SK-N-SH treated with all-trans-retinoic acid at 6 μM for 48 hours (cell line): Measurements from ENCODE around the gene AIRE.

Experiments
- ATAC-seq: fragments of 200-7000 bp; cut with Tn5 transposase; 3 replicates; pipeline ENCODE4 v1.9.1; 2020; ENCODE audit warnings: mild to moderate bottlenecking, moderate library complexity
- ARNTL ChIP-seq: fragments of 450-650 bp; formaldehyde crosslinking; IDR thresholded peaks from 2 replicates; pipeline ENCODE4 v1.5.0; 2020; ENCODE audit warnings: low read depth, mild to moderate bottlenecking, moderate library complexity, borderline replicate concordance
- BACH2 ChIP-seq: fragments of 250-450 bp; sonication (Bioruptor Pico); IDR thresholded peaks from 2 replicates; pipeline ENCODE4 v1.9.0; 2021; ENCODE audit warnings: mild to moderate bottlenecking, borderline replicate concordance
- CSDC2 ChIP-seq: fragments of 250-450 bp; sonication (Bioruptor Pico); IDR thresholded peaks from 2 replicates; pipeline ENCODE4 v1.5.0; 2020; ENCODE audit warnings: mild to moderate bottlenecking, moderate library complexity
- ESRRG ChIP-seq: fragments of 250-450 bp; sonication (Bioruptor Pico); IDR thresholded peaks from 2 replicates; pipeline ENCODE4 v1.6.1; 2021; ENCODE audit warnings: mild to moderate bottlenecking
- GLIS3 ChIP-seq: fragments of 250-450 bp; sonication (Bioruptor Pico); IDR thresholded peaks from 2 replicates; pipeline ENCODE4 v1.5.0; 2020; ENCODE audit warnings: mild to moderate bottlenecking, moderate library complexity
- ISL1 ChIP-seq: fragments of 250-450 bp; sonication (Bioruptor Pico); IDR thresholded peaks from 2 replicates; pipeline ENCODE4 v2.1.2; 2022; ENCODE audit warnings: mild to moderate bottlenecking, moderate library complexity
- OSR1 ChIP-seq: fragments of 250-450 bp; sonication (Bioruptor Pico); IDR thresholded peaks from 2 replicates; pipeline ENCODE4 v1.8.0; 2022; ENCODE audit warnings: moderate library complexity, mild to moderate bottlenecking, inconsistent platforms
- PPARA ChIP-seq: fragments of 250-450 bp; sonication (Bioruptor Pico); IDR thresholded peaks from 2 replicates; pipeline ENCODE4 v1.5.0; 2020; ENCODE audit warnings: mild to moderate bottlenecking, borderline replicate concordance
- SNAI2 ChIP-seq: fragments of 250-450 bp; sonication (Bioruptor Pico); IDR thresholded peaks from 2 replicates; pipeline ENCODE4 v1.5.0; 2020; ENCODE audit warnings: mild to moderate bottlenecking, moderate library complexity
- TCF4 ChIP-seq: fragments of 250-450 bp; sonication (Bioruptor Pico); IDR thresholded peaks from 2 replicates; pipeline ENCODE4 v1.8.0; 2021; ENCODE audit warnings: mild to moderate bottlenecking, moderate library complexity, borderline replicate concordance
- TOX ChIP-seq: fragments of 250-450 bp; sonication (Bioruptor Pico); IDR thresholded peaks from 2 replicates; pipeline ENCODE4 v1.8.0; 2021; ENCODE audit warnings: mild to moderate bottlenecking, moderate library complexity, borderline replicate concordance
- ZC3H10 ChIP-seq: fragments of 250-450 bp; sonication (Bioruptor Pico); IDR thresholded peaks from 2 replicates; pipeline ENCODE4 v1.5.1; 2021; ENCODE audit warnings: mild to moderate bottlenecking, moderate library complexity
- ZFP3 ChIP-seq: fragments of 250-450 bp; sonication (Bioruptor Pico); IDR thresholded peaks from 2 replicates; pipeline ENCODE4 v1.5.0; 2020; ENCODE audit warnings: mild to moderate bottlenecking, moderate library complexity
- ZFP30 ChIP-seq: fragments of 450-650 bp; formaldehyde crosslinking; IDR thresholded peaks from 2 replicates; pipeline ENCODE4 v1.5.0; 2022; ENCODE audit warnings: mild to moderate bottlenecking, moderate library complexity
- ZNF70 ChIP-seq: fragments of 450-650 bp; formaldehyde crosslinking; IDR thresholded peaks from 2 replicates; pipeline ENCODE4 v1.5.0; 2020; ENCODE audit warnings: mild to moderate bottlenecking, moderate library complexity
- ZNF8 ChIP-seq: fragments of 450-650 bp; formaldehyde crosslinking; IDR thresholded peaks from 2 replicates; pipeline ENCODE4 v1.5.0; 2020; ENCODE audit warnings: mild to moderate bottlenecking, moderate library complexity
- TF ChIP-seq, protein P1 (sequence below): fragments of 250-450 bp; sonication (Bioruptor Pico); IDR thresholded peaks from 2 replicates; pipeline ENCODE4 v1.5.1; 2021; ENCODE audit warnings: mild to moderate bottlenecking, moderate library complexity
- TF ChIP-seq, protein P2 (sequence below): fragments of 250-450 bp; sonication (Bioruptor Pico); IDR thresholded peaks from 2 replicates; pipeline ENCODE4 v1.8.0; 2020; ENCODE audit warnings: mild to moderate bottlenecking, moderate library complexity, borderline replicate concordance

Gene AIRE

DNA sequence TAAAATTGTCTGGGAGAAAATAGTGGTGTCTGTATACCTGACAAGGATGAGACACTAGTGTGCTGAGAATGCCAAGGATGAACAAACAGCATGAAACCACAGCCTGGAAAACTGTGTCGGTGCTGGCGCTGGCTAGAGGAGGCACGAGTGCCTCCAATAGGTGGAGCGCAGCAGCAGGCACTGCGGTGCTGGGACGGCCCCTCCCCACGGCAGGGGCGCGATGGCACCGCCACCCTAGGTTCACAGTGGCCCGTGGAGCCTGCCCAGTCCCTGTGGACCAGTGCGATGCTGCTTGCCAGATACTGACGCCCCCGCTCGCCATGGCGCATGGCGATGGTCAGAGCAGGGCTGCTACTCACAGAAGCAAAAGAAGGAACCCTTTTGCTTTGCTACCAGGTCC lies 46.7 kb downstream of the AIRE start (continued):
- no peak for TF ChIP-seq ZFP30
- TF ChIP-seq, all 23 proteins: peak for 0

DNA sequence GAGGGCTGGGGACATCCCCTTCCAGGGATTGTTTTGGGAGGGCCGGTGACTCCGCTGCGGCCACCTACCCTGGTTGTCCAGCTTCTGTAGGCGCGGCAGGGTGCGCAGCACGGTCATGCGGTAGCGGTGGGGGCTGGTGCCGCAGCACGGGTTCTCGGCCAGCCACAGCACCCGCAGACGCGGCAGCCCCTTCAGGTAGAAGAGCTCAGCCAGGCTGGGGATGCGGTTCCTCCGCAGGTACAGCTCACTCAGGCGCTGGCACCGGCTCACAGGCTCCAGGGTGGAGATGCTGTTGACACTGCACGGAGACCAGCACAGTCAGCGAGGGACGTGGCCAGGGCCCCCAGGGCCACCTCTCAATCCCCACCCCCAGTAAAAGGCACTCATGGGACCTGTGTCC lies 47.3 kb downstream of the AIRE start:
- ATAC-seq = no peak
- TF ChIP-seq ZFP3 (CRISPR knock-in tag) (no peak), ISL1 (CRISPR knock-in tag) (no peak), SNAI2 (no peak), ZNF70 (CRISPR knock-in tag) (no peak), TOX (CRISPR knock-in tag) (no peak), PPARA (CRISPR knock-in tag) (no peak)
- TF ChIP-seq, protein P1, sequence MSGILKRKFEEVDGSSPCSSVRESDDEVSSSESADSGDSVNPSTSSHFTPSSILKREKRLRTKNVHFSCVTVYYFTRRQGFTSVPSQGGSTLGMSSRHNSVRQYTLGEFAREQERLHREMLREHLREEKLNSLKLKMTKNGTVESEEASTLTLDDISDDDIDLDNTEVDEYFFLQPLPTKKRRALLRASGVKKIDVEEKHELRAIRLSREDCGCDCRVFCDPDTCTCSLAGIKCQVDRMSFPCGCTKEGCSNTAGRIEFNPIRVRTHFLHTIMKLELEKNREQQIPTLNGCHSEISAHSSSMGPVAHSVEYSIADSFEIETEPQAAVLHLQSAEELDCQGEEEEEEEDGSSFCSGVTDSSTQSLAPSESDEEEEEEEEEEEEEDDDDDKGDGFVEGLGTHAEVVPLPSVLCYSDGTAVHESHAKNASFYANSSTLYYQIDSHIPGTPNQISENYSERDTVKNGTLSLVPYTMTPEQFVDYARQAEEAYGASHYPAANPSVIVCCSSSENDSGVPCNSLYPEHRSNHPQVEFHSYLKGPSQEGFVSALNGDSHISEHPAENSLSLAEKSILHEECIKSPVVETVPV (CRISPR knock-in tag) = no peak
- TF ChIP-seq, protein P2, sequence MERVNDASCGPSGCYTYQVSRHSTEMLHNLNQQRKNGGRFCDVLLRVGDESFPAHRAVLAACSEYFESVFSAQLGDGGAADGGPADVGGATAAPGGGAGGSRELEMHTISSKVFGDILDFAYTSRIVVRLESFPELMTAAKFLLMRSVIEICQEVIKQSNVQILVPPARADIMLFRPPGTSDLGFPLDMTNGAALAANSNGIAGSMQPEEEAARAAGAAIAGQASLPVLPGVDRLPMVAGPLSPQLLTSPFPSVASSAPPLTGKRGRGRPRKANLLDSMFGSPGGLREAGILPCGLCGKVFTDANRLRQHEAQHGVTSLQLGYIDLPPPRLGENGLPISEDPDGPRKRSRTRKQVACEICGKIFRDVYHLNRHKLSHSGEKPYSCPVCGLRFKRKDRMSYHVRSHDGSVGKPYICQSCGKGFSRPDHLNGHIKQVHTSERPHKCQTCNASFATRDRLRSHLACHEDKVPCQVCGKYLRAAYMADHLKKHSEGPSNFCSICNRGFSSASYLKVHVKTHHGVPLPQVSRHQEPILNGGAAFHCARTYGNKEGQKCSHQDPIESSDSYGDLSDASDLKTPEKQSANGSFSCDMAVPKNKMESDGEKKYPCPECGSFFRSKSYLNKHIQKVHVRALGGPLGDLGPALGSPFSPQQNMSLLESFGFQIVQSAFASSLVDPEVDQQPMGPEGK (CRISPR knock-in tag) = no peak

DNA sequence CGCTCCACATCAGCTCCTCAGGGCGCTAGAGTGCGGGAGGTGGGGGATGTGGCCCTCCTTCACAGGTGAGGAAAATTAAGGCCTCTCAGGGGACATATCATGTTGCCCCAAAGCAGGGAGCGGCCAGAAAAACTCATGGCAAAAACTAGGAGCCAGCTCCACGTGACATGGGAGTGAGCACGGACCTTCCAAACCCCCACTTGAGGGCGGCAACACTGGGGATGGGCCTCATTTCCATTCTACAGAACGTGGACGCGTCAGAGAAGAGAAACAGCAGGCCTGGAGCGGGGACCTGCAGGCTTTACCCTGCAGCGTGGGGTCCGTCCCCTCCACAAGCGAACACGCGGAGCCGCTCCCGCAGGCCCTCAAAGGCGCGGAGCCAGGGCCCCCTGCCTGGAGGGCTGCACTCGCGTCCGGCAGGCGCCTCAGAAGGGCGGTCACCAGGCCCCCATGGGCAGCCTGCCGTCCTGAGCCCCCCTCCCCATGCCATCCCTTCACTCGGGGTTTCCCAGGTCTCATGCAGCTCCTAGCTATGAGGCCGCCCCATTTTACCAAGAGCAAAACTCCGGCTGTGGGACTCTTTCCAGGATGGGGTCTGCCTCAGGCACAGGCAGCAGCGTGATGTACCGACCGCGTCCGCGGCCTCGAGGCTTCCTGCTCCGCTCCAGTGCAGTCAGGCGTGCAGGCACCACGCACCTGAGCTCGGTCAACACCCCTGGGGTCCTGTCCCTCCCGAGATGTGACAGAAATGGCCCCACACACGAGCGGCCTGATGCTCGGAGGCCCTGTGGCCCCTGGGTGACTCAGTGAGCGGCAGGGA lies 48.0 kb downstream of the AIRE start:
- ATAC-seq = no peak
- TF ChIP-seq ZC3H10 = no peak
- TF ChIP-seq ZNF70 (CRISPR knock-in tag) = no peak
- TF ChIP-seq ISL1 (CRISPR knock-in tag) = no peak
- no peak for TF ChIP-seq ARNTL (CRISPR knock-in tag)
- TF ChIP-seq ZFP30 = no peak
- no peak for TF ChIP-seq ZNF8
- no peak for TF ChIP-seq GLIS3 (CRISPR knock-in tag)

DNA sequence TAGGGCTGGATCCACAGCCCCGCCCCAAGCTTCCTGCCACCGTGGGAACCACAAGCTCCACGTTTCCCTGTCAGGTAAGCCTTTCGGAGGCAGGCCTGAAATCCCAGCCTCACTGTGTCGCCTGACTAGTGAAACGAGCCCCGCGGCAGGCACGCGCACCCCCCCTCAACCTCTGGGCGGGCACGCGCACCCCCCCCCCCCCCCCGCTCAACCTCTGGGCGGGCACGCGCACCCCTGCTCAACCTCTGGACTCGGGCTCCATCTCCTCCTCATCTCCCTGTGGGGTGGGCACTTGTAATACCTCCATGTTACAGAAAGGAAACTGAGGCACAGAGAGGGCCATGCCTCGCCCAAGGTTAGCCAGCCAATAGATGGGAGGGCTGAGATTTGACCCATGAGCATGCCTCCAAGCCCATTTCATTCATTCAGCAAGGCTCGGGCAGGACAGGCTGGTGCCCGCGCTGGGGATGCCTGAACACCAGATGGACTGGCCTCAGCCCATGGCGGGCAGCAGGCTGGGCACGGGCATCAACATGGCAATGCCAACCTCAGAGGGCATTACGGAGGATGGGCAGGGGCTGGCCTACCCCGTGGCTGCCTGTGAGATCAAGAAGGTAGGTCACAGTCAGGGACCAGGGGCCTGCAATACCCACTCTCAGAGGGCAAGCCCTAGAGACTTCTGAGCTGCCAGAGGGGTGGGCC lies 48.8 kb downstream of the AIRE start:
- TF ChIP-seq GLIS3 (CRISPR knock-in tag) (no peak), OSR1 (CRISPR knock-in tag) (no peak), CSDC2 (CRISPR knock-in tag) (no peak), ARNTL (CRISPR knock-in tag) (no peak), ISL1 (CRISPR knock-in tag) (no peak), PPARA (CRISPR knock-in tag) (no peak)
- TF ChIP-seq, protein P1 (CRISPR knock-in tag) = no peak
- TF ChIP-seq, protein P2 (CRISPR knock-in tag) = no peak
- no peak for ATAC-seq

DNA sequence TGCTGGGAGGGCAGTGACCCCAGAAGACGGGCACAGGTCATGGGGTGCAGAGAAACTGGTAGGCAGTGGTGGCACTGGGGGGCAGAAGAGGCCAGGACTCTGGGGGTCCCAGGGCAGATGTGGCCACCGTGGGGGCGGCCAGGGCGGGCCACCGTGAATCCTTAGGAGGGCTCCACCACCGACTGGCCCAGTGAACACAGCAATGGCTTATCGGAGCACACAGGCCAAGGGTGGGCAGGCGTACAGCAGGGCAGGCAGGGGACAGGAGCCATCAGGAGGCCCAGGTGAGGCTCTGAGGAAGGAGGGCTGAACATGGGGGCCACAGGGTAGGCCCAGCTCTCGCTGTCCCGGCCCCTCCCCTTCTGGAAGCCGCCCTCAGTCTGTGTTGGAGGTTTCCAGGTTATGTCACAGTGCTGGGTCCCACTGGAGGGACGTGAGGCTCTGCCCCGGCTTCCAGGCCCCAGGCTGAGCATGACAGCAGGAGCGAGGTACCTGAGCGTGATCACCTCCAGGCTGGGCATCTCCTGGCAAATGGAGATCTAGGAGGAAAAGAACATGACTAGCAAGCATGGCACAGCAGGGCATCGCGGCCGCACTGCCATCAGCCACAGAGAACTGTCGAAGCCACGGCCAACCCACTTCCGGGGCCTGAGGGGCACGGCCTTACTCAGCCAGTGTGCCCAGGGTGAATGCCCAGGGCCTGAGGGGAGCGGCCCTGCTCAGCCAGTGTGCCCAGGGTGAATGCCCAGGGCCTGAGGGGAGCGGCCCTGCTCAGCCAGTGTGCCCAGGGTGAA lies 49.8 kb downstream of the AIRE start:
- ATAC-seq = no peak
- TF ChIP-seq ARNTL (CRISPR knock-in tag) = no peak
- no peak for TF ChIP-seq ESRRG
- no peak for TF ChIP-seq PPARA (CRISPR knock-in tag)
- no peak for TF ChIP-seq ZFP30
- no peak for TF ChIP-seq SNAI2
- no peak for TF ChIP-seq BACH2 (CRISPR knock-in tag)
- TF ChIP-seq, protein P2 (CRISPR knock-in tag) = no peak
- TF ChIP-seq TCF4 (CRISPR knock-in tag) = no peak
- no peak for TF ChIP-seq ZNF8
- TF ChIP-seq TOX (CRISPR knock-in tag) = no peak
- TF ChIP-seq ZNF70 (CRISPR knock-in tag) = no peak
- TF ChIP-seq ZC3H10 = no peak
- TF ChIP-seq GLIS3 (CRISPR knock-in tag) = no peak
- TF ChIP-seq, protein P1 (CRISPR knock-in tag) = no peak
